SU-DHL-6 (cell line): ENCODE results near the gene ZFAND3.
A peak's percentile ranks its signal among the peaks of the same experiment; 100 is the strongest.
"Not testable (repeated sequence)": the region's sequence is repeated elsewhere in the genome, so short reads cannot be mapped to it uniquely, and the experiment has no call there.

Experiments used
- H2AFZ ChIP-seq: fragments of 200-600 bp; sonication (generic); 2 replicates; pipeline ENCODE4 v1.6.1; 2014; ENCODE audit warnings: low read depth, mild to moderate bottlenecking, moderate library complexity, mixed read lengths, antibody characterized with exemption, low read length; ENCODE audit not compliant: severe bottlenecking
- H3F3A ChIP-seq: fragments of 200-600 bp; shearing (Covaris generic); 2 replicates; pipeline ENCODE4 v1.6.0; 2016; ENCODE audit warnings: antibody characterized with exemption, mild to moderate bottlenecking; ENCODE audit not compliant: insufficient read depth
- H3K27ac ChIP-seq: fragments of 200-600 bp; sonication (generic); 2 replicates; pipeline ENCODE4 v1.5.1; 2016; ENCODE audit warnings: low read depth, mild to moderate bottlenecking, low read length, moderate library complexity, mixed read lengths
- H3K27me3 ChIP-seq: fragments of 200-600 bp; sonication (generic), shearing (Covaris generic); 2 replicates; pipeline ENCODE4 v1.6.0; 2014; ENCODE audit warnings: mild to moderate bottlenecking, low read length
- H3K36me3 ChIP-seq: fragments of 200-600 bp; sonication (generic); 2 replicates; pipeline ENCODE4 v1.6.1; 2014; ENCODE audit warnings: mild to moderate bottlenecking, low read length, mixed read lengths
- H3K4me2 ChIP-seq: fragments of 300-600, 200-600 bp; shearing (Covaris generic), sonication (generic); 2 replicates; pipeline ENCODE4 v1.6.0; 2014; ENCODE audit warnings: low read length, low read depth, mild to moderate bottlenecking; ENCODE audit not compliant: poor library complexity, severe bottlenecking
- H3K4me3 ChIP-seq: fragments of 200-600 bp; sonication (generic); 2 replicates; pipeline ENCODE4 v1.5.1; 2014; ENCODE audit warnings: antibody characterized with exemption, low read length, mild to moderate bottlenecking, mixed read lengths; ENCODE audit not compliant: insufficient read depth, poor library complexity, severe bottlenecking
- H3K79me2 ChIP-seq: fragments of 200-600 bp; sonication (generic); 2 replicates; pipeline ENCODE4 v1.6.1; 2014; ENCODE audit warnings: mild to moderate bottlenecking, low read length, moderate library complexity; ENCODE audit not compliant: insufficient read depth
- H3K9ac ChIP-seq: fragments of 200-600 bp; sonication (generic); 2 replicates; pipeline ENCODE4 v1.7.0; 2014; ENCODE audit warnings: mild to moderate bottlenecking, low read length
- H3K9me2 ChIP-seq: fragments of 200-600 bp; sonication (generic); replicated peaks from 2 replicates; pipeline ENCODE4 v1.6.1; 2014; ENCODE audit warnings: low read length; ENCODE audit not compliant: insufficient read depth
- H3K9me3 ChIP-seq: fragments of 200-600 bp; sonication (generic); 2 replicates; pipeline ENCODE4 v1.6.1; 2014; ENCODE audit warnings: low read length, mixed read lengths; ENCODE audit not compliant: insufficient read depth
- H4K20me1 ChIP-seq: fragments of 200-600 bp; sonication (generic); 2 replicates; pipeline ENCODE4 v1.6.1; 2014; ENCODE audit warnings: low read depth, mild to moderate bottlenecking, antibody characterized with exemption, low read length, moderate library complexity, mixed read lengths
- EZH2phosphoT487 ChIP-seq: fragments of 200-600 bp; sonication (generic), shearing (Covaris generic); conservative IDR thresholded peaks from 2 replicates; pipeline ENCODE4 v1.6.1; 2018; ENCODE audit warnings: mild to moderate bottlenecking, antibody characterized with exemption, low read length, moderate library complexity, mixed read lengths
- TF ChIP-seq, protein P1 (sequence below): fragments of 200-600 bp; sonication (generic); IDR thresholded peaks from one replicate; pipeline ENCODE4 v1.5.1; 2017; ENCODE audit warnings: antibody characterized with exemption, mild to moderate bottlenecking, low read length, moderate library complexity; ENCODE audit not compliant: insufficient read depth, poor library complexity, severe bottlenecking

Gene ZFAND3

DNA sequence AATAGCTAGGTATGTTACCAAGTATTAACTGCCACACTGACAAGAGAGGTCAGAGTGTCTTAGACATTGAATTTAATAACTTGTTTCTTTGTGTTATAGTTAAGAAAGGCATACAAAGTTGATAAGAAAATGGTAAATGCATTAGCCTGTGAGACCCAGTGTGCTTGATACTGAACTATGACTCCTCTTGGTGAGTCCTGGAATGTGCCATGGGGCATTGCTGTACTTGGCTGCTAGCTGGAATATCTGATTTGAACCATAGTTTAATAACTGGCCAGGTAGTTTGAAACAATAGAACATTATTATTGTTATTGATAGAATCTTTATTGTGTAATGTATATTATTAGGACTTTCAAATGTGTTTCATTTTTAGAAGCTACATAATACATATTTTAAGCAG is 70.0 kb downstream of the ZFAND3 start:
- Histone ChIP-seq H3K4me2 (no peak overlapping the region), H3F3A (peaks cover 15% of the 10 kb centered on the region), H3K27me3 (no peaks in the 10 kb centered on the region), H3K36me3 (no peaks in the 10 kb centered on the region), H4K20me1 (peaks cover 45% of the 10 kb centered on the region), H3K9ac (no peak overlapping the region), H2AFZ (no peak overlapping the region), H3K4me3 (no peak overlapping the region), H3K9me2 (no peaks in the 10 kb centered on the region), H3K27ac (no peak overlapping the region), H3K9me3 (no peaks in the 10 kb centered on the region), H3K79me2 (peaks cover 35% of the 10 kb centered on the region; the same call in 1 of the 2 replicates)
- TF ChIP-seq, protein P1, sequence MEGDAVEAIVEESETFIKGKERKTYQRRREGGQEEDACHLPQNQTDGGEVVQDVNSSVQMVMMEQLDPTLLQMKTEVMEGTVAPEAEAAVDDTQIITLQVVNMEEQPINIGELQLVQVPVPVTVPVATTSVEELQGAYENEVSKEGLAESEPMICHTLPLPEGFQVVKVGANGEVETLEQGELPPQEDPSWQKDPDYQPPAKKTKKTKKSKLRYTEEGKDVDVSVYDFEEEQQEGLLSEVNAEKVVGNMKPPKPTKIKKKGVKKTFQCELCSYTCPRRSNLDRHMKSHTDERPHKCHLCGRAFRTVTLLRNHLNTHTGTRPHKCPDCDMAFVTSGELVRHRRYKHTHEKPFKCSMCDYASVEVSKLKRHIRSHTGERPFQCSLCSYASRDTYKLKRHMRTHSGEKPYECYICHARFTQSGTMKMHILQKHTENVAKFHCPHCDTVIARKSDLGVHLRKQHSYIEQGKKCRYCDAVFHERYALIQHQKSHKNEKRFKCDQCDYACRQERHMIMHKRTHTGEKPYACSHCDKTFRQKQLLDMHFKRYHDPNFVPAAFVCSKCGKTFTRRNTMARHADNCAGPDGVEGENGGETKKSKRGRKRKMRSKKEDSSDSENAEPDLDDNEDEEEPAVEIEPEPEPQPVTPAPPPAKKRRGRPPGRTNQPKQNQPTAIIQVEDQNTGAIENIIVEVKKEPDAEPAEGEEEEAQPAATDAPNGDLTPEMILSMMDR, result no peak
- TF ChIP-seq EZH2phosphoT487, result no peak

GRCh38 chr6:37891072-37891471 is 71.5 kb downstream of the ZFAND3 start:
- H3K27me3 ChIP-seq, result no peaks in the 10 kb centered on the region
- no peaks in the 10 kb centered on the region for H3K9me2 ChIP-seq
- H3K27ac ChIP-seq, result no peak overlapping the region
- no peak overlapping the region for H2AFZ ChIP-seq
- no peak overlapping the region for H3K4me2 ChIP-seq
- peaks cover 21% of the 10 kb centered on the region for H3F3A ChIP-seq
- H3K36me3 ChIP-seq, result no peaks in the 10 kb centered on the region
- TF ChIP-seq, protein P1, result no peak
- TF ChIP-seq EZH2phosphoT487, result no peak
- H3K4me3 ChIP-seq, result no peak overlapping the region
- no peak overlapping the region for H3K9ac ChIP-seq
- H4K20me1 ChIP-seq, result peaks cover 60% of the 10 kb centered on the region
- no peaks in the 10 kb centered on the region for H3K9me3 ChIP-seq
- H3K79me2 ChIP-seq, result peaks cover 39% of the 10 kb centered on the region; the same call in 1 of the 2 replicates

DNA sequence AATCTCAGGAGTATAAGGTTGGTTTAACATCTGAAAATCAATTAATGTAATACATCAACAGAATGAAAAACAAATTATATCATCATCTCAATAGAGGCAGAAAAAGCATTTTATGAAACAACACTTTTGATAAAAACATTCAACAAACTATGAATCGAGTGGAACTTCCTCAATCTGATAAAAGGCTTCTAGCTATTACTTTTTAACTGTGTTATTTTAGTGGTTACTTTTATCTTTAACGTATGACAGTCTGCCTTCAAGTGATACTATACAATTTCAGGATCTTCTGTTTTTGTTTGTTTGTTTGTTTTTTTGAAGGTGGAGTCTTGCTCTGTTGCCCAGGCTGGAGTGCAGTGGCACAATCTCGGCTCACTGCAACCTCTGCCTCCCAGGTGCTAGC is 73.7 kb downstream of the ZFAND3 start:
- Histone ChIP-seq H3F3A (peaks cover 18% of the 10 kb centered on the region), H3K27me3 (no peaks in the 10 kb centered on the region), H3K27ac (no peak overlapping the region), H3K4me3 (no peak overlapping the region), H3K36me3 (no peaks in the 10 kb centered on the region), H3K79me2 (peaks cover 39% of the 10 kb centered on the region; the same call in 1 of the 2 replicates), H3K4me2 (peak overlapping the region; percentile 7), H3K9ac (no peak overlapping the region), H3K9me3 (no peaks in the 10 kb centered on the region), H2AFZ (no peak overlapping the region), H4K20me1 (peaks cover 64% of the 10 kb centered on the region), H3K9me2 (no peaks in the 10 kb centered on the region)
- TF ChIP-seq, protein P1, result no peak

- not testable (repeated sequence) for H3K9me2 ChIP-seq, H3K9ac ChIP-seq, H3K27me3 ChIP-seq, H3K4me3 ChIP-seq, H3K9me3 ChIP-seq, H2AFZ ChIP-seq, H3K36me3 ChIP-seq
- H3K79me2 ChIP-seq, result peaks cover 38% of the 10 kb centered on the region; the same call in 1 of the 2 replicates
- peaks cover 64% of the 10 kb centered on the region for H4K20me1 ChIP-seq
- H3K4me2 ChIP-seq, result peak overlapping the region; percentile 7
- H3K27ac ChIP-seq, result 0 out of 2 replicates have a peak overlapping the region, but pooled peaks have one; percentile 3
- H3F3A ChIP-seq, result peaks cover 18% of the 10 kb centered on the region
These were observed 74.2 kb downstream of the ZFAND3 start for GRCh38 chr6:37893734-37894133.
